GM23248 (cell line): ENCODE measurements around the gene B3GNT2.

Experiments used
- EZH2 ChIP-seq: fragments of 200-600 bp; sonication (generic); IDR thresholded peaks from 2 replicates; pipeline ENCODE4 v1.6.1; 2018; ENCODE audit warnings: antibody characterized with exemption, mild to moderate bottlenecking; ENCODE audit not compliant: insufficient read depth, poor library complexity, severe bottlenecking
- EZH2phosphoT487 ChIP-seq: fragments of 200-600 bp; sonication (generic); IDR thresholded peaks from 2 replicates; pipeline ENCODE4 v1.6.1; 2018; ENCODE audit warnings: antibody characterized with exemption, moderate library complexity, mild to moderate bottlenecking, low read depth; ENCODE audit not compliant: insufficient read depth

GRCh38 chr2:62208758-62209114 is 12.8 kb downstream of the B3GNT2 start:
- TF ChIP-seq EZH2phosphoT487 = no peak
- TF ChIP-seq EZH2 = no peak
